LHCN-M2 (cell line): ENCODE results near the gene SNTG2. TPM values are rescaled to one million over a fixed set of nuclear protein-coding genes. Genes with fewer than 3 reads are reported as not detected.
"Not testable (repeated sequence)": the region's sequence is repeated elsewhere in the genome, so short reads cannot be mapped to it uniquely, and the experiment has no call there.

Source experiments
- DNase-seq: peaks from one replicate; pipeline ENCODE4 v3.0.0-alpha.2; 2012; ENCODE audit warnings: low read depth
- total RNA-seq: library from RNA; depleted of rRNA; stranded (reverse); fragments of >200 nt; gene quantifications from 2 replicates; pipeline ENCODE4 v1.2.3, GENCODE V29; 2014

The SNTG2 gene
- total RNA-seq, 1 experiment from 2014 or later = not detected

GRCh38 chr2:1366546-1367134 is 416.0 kb downstream of the SNTG2 start:
- no peak for DNase-seq

DNA sequence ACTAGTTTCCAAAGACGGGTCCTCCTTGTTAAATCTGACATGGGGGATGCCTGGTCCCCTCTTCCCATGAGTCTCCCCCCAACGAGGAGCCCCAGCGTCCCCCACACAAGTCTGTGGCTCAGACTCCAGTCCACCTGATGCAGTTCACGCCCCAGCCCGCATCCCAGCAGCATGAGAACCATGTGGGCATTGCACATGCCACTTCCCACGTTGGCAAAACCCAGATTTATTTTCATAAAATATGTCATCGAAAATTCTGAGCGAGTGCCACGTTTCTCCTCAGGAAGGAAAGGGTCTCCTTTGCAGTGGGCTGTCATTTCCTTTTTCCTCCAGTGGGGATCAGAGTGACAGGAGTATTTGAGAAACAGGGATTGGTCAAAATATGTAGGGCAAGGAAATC is 417.0 kb downstream of the SNTG2 start:
- DNase-seq = no peak

GRCh38 chr2:1369905-1370304 is 419.3 kb downstream of the SNTG2 start:
- no peak for DNase-seq

DNA sequence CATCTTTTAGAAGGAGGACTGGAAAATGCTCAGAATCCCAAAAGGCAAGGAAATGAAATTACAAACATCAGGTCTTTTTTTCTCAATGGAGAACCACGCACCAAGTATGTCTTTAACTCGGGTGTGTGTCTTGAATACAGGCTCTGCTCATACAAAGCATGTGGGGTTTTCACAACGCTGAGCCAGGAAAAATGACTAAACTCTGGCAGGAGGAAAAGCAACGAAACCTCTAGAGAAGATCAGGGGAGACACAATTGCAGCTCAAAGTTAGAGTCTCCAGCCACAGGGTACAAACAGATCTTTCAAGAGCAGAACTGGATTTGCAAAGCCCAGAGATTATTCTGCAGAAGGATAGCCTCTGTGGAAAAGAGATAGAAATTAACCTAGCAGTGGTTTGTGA is 419.8 kb downstream of the SNTG2 start:
- DNase-seq = no peak

DNA sequence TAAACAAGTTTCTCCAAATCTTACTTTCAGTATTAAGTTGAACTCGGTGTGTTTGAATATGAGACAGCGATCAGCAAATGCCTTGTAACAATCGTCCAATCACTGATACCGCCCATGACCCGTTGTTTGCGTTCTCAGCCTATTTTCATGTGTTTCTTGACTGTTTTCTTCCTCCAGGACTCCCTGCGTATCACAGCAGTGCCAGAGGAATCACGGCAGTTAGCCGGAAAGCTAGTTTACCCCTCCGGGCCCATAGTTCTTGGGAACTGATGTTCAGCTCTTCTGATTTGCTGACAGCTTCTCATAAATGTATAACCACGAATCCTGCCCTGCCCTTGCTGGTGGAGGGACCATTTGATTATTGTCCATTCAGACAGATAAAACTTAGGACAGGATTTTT is 420.4 kb downstream of the SNTG2 start:
- DNase-seq = peak; percentile 14

GRCh38 chr2:1373830-1374229 is 423.2 kb downstream of the SNTG2 start:
- no peak for DNase-seq

DNA sequence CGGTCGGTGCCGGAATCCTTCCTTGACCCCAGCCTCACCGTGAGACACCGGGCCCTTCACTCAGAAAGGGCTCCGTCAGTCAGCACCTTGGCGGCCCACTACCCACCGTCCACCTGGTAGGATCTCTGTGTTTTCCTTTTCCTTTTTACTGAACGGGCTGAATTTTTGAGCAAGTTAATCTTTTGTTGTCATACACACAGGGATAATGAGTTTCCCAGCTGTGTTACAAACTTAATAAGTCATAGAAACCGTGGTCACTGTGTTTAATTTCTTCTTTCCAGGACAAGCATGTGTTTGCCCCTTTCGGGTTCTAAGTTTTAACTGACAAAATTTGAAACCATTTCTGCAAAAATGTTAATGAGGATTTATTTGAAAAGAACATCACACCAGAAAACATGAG is 423.6 kb downstream of the SNTG2 start:
- DNase-seq = no peak

GRCh38 chr2:1375794-1376193 is 425.1 kb downstream of the SNTG2 start:
- DNase-seq = no peak

- no peak for DNase-seq
These were observed 426.8 kb downstream of the SNTG2 start for GRCh38 chr2:1377473-1377872.

- DNase-seq = no peak
These were observed 428.0 kb downstream of the SNTG2 start for GRCh38 chr2:1378456-1379150.

DNA sequence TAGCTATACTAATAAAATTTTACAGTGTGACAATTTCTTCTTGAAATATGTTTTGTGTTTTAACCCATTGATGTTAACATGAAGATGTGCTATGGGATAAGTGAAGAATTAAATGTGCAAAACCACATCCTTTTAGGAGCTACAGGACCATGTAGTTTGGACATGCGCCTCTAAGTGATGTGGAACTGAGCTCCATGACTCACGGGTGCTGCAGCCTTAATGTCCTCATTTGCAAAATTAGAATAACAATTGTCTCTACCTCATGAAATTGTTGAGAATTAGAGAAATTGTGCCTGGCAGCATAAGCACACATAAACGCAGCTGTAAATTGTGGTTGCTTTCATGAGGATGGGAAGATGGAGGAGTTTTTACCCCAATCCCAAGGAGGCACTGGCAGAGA is 431.0 kb downstream of the SNTG2 start:
- no peak for DNase-seq

GRCh38 chr2:1387954-1388725 is 437.5 kb downstream of the SNTG2 start:
- not testable (repeated sequence) for DNase-seq

- not testable (repeated sequence) for DNase-seq
These were observed 439.5 kb downstream of the SNTG2 start for GRCh38 chr2:1390118-1390517.

GRCh38 chr2:1393321-1393720 is 442.7 kb downstream of the SNTG2 start:
- no peak for DNase-seq

DNA sequence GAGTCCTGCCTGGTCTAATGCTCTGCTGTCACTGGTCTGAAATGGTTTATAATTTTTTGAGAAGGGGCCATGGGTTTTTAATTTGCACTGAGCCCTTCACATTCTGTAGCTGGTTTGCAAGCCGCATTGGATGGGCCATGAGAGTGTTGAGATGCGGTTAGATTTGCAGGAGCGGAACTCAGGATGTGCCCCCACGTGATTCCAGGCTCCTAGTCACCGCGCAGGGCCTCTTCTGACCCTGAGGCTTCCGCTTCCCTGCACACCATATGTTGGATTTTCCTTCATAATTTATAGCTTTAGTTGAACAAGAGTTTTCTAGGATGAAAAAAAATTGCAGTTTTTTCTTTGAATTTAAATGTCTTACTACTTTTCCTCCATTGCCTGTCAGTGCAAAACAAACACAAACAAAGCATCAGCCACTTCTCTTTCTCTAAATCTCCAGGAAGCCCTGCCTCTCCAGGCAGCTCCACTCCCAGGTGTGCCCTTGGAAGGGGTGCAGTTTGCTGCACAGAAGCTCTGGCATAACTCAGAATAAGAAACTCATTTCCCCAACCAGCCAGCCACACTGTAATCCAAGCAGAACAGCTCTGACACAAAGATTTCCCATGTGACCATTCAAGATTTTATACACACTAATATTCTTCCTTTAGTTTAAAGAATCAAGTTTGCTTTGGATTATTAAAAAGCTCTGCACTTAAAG is 444.2 kb downstream of the SNTG2 start:
- DNase-seq = no peak

GRCh38 chr2:1397350-1397749 is 446.7 kb downstream of the SNTG2 start:
- no peak for DNase-seq

DNA sequence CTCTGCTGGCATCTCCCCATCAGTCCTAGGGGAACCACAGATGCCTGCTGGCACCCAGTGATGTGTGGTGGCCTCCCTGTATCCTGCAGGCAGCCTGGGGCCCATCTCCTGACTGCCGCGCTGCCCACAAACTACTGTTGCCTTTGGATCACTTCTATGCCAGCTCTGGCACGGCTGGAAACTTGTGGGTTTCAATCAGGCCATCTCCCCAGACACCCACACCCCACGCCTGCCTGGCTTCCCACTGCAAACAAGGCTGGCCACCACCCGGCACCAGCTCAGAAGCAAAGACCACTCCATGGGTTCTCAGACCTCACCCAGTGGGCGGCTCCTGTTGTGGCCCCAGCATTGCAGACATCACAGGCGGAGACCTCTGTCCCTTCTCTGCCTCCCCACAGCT is 447.5 kb downstream of the SNTG2 start:
- no peak for DNase-seq

DNA sequence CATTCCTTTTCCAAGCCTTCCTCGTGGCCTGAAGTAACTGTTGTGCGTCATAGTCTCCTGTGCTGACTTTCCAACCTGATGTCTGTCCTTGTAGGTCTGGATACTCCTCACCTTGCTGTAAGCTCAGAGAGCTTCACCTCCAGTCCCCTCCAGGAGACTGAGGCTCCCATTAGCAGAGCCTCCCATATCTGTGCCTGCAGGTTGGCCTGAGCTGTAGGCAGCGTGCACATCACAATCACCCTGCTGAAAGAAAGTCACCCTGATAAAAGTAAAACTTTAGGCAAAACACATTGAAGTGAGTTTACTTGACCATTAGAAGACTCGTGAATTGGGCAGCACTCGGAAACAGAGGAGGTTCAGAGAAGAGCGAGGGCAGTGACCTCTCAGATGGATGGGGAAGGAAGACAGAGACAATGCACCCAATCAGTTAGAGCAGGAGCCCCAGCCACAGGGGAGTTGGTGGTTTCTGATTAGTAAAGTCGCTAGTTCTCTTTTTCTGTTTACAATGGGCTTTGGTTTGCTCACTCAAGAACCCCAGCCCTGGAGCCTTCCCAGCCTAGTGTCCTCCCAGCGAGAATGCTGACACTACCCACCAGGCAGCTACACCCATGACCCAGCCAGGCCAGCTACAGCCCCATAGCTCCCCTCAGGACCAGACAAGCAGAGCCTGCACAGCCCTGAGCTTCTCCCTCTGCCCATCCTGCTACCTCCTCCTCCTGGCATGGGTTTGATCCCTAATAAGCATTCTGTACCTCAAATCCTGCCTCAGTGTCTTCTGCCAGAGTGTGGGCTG is 450.5 kb downstream of the SNTG2 start:
- no peak for DNase-seq

GRCh38 chr2:1402064-1402463 is 451.4 kb downstream of the SNTG2 start:
- DNase-seq = no peak

- DNase-seq = no peak
These were observed 452.9 kb downstream of the SNTG2 start for GRCh38 chr2:1403565-1403964.

DNA sequence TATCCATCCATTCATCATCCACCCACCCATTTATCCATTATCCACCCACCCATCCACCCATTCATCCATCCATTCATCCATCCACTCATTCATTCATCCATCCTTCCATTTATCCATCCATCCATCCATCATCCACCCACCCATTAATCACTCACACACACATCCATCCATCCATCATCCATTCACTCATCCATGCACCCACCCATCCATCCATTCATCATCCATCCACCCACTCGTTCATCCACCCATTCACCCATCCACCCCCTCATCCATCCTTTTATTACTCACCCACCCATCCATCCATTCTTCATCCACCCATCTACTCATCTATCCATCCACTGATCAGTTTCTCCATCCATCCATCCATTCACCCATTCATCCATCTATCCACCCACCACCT is 454.5 kb downstream of the SNTG2 start:
- no peak for DNase-seq
